Measurements from ENCODE around the gene SH3BP5L.

SH3BP5L gene

GRCh38 chr1:248822148-248823032 is 3.3 kb downstream of the SH3BP5L start:
- no peak overlapping the region for H3K4me3 ChIP-seq (ENCODE audit: low read depth, low read length)
- no peak for TF ChIP-seq CTCF (IDR thresholded peaks at IDR 0.05; ENCODE audit: control insufficient read depth, extremely low read depth, insufficient read depth)
- no peak for DNase-seq (ENCODE audit: low read depth)

GRCh38 chr1:248821641-248822040 is 4.1 kb downstream of the SH3BP5L start:
- no peak overlapping the region for H3K4me3 ChIP-seq (ENCODE audit: low read depth, low read length)
- DNase-seq (ENCODE audit: low read depth) = no peak
- no peak for TF ChIP-seq CTCF (IDR thresholded peaks at IDR 0.05; ENCODE audit: control insufficient read depth, extremely low read depth, insufficient read depth)

- no peak for TF ChIP-seq CTCF (IDR thresholded peaks at IDR 0.05; ENCODE audit: control insufficient read depth, extremely low read depth, insufficient read depth)
- DNase-seq (ENCODE audit: low read depth) = no peak
- H3K4me3 ChIP-seq (ENCODE audit: low read depth, low read length) = no peak overlapping the region
Measured at GRCh38 chr1:248821101-248821500, 4.6 kb downstream of the SH3BP5L start.

GRCh38 chr1:248820041-248820585 is 5.6 kb downstream of the SH3BP5L start:
- no peak for DNase-seq (ENCODE audit: low read depth)
- no peak overlapping the region for H3K4me3 ChIP-seq (ENCODE audit: low read depth, low read length)
- TF ChIP-seq CTCF (IDR thresholded peaks at IDR 0.05; ENCODE audit: control insufficient read depth, extremely low read depth, insufficient read depth) = no peak

GRCh38 chr1:248818505-248819374 is 7.0 kb downstream of the SH3BP5L start:
- no peak for DNase-seq (ENCODE audit: low read depth)
- TF ChIP-seq CTCF (IDR thresholded peaks at IDR 0.05; ENCODE audit: control insufficient read depth, extremely low read depth, insufficient read depth) = no peak
- no peak overlapping the region for H3K4me3 ChIP-seq (ENCODE audit: low read depth, low read length)

GRCh38 chr1:248817065-248817464 is 8.7 kb downstream of the SH3BP5L start:
- TF ChIP-seq CTCF (IDR thresholded peaks at IDR 0.05; ENCODE audit: control insufficient read depth, extremely low read depth, insufficient read depth) = no peak

More at GRCh38 chr1:248817065-248817464, 8.7 kb downstream of the SH3BP5L start:
- H3K4me3 ChIP-seq (ENCODE audit: low read depth, low read length) = no peak overlapping the region
- DNase-seq (ENCODE audit: low read depth) = no peak

All from LNCaP clone FGC (cell line).